Right lobe of liver (tissue), 4 donors: ENCODE results near the gene OVCH1.

Experiments used
- POLR2A ChIP-seq: fragments of 450-650 bp; IDR thresholded peaks from one replicate; pipeline ENCODE4 v1.6.1; 2017; ENCODE audit warnings: antibody characterized with exemption, mild to moderate bottlenecking
- TF ChIP-seq, protein P1 (sequence below), 4 donors: fragments of 200-600 bp in 3 of 4; fragments of 450-650 bp in 1 of 4; IDR thresholded peaks; one replicate each; pipeline versions ENCODE4 v1.5.1 to v1.8.0; 2016 to 2022; ENCODE audit warnings: antibody characterized with exemption in 4 of 4, mild to moderate bottlenecking in 2 of 4
- donor health status: DM: no; HTN: no; CAD: no.
- donor health status: DM: no; HTN: no; CAD: no.
- donor health status: DM: no; HTN: yes; CAD: no.

- TF ChIP-seq, protein P1, sequence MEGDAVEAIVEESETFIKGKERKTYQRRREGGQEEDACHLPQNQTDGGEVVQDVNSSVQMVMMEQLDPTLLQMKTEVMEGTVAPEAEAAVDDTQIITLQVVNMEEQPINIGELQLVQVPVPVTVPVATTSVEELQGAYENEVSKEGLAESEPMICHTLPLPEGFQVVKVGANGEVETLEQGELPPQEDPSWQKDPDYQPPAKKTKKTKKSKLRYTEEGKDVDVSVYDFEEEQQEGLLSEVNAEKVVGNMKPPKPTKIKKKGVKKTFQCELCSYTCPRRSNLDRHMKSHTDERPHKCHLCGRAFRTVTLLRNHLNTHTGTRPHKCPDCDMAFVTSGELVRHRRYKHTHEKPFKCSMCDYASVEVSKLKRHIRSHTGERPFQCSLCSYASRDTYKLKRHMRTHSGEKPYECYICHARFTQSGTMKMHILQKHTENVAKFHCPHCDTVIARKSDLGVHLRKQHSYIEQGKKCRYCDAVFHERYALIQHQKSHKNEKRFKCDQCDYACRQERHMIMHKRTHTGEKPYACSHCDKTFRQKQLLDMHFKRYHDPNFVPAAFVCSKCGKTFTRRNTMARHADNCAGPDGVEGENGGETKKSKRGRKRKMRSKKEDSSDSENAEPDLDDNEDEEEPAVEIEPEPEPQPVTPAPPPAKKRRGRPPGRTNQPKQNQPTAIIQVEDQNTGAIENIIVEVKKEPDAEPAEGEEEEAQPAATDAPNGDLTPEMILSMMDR (IDR thresholded peaks at IDR 0.05), result no peak
- no peak for TF ChIP-seq POLR2A
Measured at GRCh38 chr12:29510591-29511185, 13.2 kb upstream of the OVCH1 start.
